H1 (cell line): ENCODE results near the gene BMP2.
A peak's percentile ranks its signal among the peaks of the same experiment; 100 is the strongest.

ENCODE experiments used
- ATF3 ChIP-seq: IDR thresholded peaks from 2 replicates; pipeline ENCODE4 v1.6.1; 2011; ENCODE audit warnings: low read depth, mild to moderate bottlenecking, low read length; ENCODE audit not compliant: insufficient read depth
- CHD1 ChIP-seq: IDR thresholded peaks from 2 replicates; pipeline ENCODE4 v1.6.1; 2012; ENCODE audit warnings: low read depth, low read length, improper control_type of control experiment
- SP1 ChIP-seq: IDR thresholded peaks from 2 replicates; pipeline ENCODE4 v1.6.1; 2011; ENCODE audit warnings: low read depth, low read length
- TAF1 ChIP-seq: IDR thresholded peaks from 2 replicates; pipeline ENCODE4 v1.6.1; 2011; ENCODE audit warnings: mild to moderate bottlenecking, low read depth, low read length
- TF ChIP-seq, protein P1 (sequence below), 3 experiments: IDR thresholded peaks; 1 replicate in 2 of 3; 2 replicates in 1 of 3; pipeline versions ENCODE4 v1.5.1 to v1.6.1; 2011; ENCODE audit warnings: low read length in 3 of 3, mild to moderate bottlenecking in 3 of 3, inconsistent platforms in 2 of 3, low read depth in 1 of 3, moderate library complexity in 1 of 3; ENCODE audit not compliant: insufficient read depth in 1 of 3; ENCODE audit errors: control extremely low read depth in 1 of 3

- TF ChIP-seq TAF1: no peak
- TF ChIP-seq SP1: no peak
- TF ChIP-seq CHD1: no peak
- TF ChIP-seq, protein P1, sequence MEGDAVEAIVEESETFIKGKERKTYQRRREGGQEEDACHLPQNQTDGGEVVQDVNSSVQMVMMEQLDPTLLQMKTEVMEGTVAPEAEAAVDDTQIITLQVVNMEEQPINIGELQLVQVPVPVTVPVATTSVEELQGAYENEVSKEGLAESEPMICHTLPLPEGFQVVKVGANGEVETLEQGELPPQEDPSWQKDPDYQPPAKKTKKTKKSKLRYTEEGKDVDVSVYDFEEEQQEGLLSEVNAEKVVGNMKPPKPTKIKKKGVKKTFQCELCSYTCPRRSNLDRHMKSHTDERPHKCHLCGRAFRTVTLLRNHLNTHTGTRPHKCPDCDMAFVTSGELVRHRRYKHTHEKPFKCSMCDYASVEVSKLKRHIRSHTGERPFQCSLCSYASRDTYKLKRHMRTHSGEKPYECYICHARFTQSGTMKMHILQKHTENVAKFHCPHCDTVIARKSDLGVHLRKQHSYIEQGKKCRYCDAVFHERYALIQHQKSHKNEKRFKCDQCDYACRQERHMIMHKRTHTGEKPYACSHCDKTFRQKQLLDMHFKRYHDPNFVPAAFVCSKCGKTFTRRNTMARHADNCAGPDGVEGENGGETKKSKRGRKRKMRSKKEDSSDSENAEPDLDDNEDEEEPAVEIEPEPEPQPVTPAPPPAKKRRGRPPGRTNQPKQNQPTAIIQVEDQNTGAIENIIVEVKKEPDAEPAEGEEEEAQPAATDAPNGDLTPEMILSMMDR (IDR thresholded peaks at IDR 0.05; ENCODE audit: control extremely low read depth in 1 of 3, insufficient read depth in 1 of 3, low read depth in 1 of 3, low read length in 3 of 3): peak in 1 of 3 experiments; percentile 7; a peak in 2 of 4 replicates
- no peak for TF ChIP-seq ATF3
These were observed 355 bp upstream of the BMP2 start for GRCh38 chr20:6767126-6767535.
